OCI-LY7 (cell line): ENCODE results near the gene MTMR11.

ENCODE experiments used
- EZH2phosphoT487 ChIP-seq: fragments of 200-600 bp; sonication (generic); IDR thresholded peaks from 2 replicates; pipeline ENCODE4 v1.6.1; 2018; ENCODE audit warnings: low read depth, borderline replicate concordance, mild to moderate bottlenecking, mixed run types, antibody characterized with exemption, low read length, moderate library complexity, mixed read lengths
- TF ChIP-seq, protein P1 (sequence below): fragments of 200-600 bp; sonication (generic); conservative IDR thresholded peaks from 2 replicates; pipeline ENCODE4 v1.5.1; 2014; ENCODE audit warnings: mild to moderate bottlenecking, antibody characterized with exemption, low read length, moderate library complexity, mixed read lengths

DNA sequence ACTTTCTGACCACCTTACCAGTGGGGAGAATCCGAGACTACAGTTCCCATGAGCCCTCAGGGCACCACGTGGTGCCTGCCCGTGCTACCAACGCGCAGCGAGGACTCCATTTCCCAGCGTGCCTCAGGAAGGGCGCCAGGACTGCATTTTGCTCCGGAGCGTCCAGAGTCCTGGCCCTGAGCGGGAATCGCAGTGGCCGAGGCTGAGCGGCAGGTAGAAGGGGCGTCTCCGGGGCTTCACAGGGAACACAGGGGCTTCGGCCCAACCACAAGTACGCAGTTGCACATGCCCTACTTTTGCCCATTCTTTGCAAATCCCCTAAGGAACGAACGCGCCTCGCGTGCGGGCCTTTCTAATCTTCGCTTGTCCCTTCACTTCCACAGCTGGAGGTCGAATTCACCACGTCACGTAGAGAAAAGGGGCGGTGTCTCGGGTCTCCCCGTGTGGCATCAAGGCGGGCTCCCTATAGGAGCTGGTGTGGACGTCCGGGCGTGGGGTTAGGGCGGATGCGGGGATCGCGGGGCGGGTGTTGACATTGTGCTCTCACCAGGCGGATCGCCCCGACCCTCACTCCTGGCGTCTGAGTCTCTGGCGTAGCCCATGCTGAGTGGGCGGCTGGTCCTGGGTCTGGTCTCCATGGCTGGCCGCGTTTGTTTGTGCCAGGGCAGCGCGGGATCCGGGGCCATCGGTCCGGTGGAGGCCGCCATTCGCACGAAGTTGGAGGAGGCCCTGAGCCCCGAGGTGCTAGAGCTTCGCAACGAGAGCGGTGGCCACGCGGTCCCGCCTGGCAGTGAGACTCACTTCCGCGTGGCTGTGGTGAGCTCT is 37.0 kb downstream of the MTMR11 start, which contains the start of gene BOLA1:
- TF ChIP-seq, protein P1, sequence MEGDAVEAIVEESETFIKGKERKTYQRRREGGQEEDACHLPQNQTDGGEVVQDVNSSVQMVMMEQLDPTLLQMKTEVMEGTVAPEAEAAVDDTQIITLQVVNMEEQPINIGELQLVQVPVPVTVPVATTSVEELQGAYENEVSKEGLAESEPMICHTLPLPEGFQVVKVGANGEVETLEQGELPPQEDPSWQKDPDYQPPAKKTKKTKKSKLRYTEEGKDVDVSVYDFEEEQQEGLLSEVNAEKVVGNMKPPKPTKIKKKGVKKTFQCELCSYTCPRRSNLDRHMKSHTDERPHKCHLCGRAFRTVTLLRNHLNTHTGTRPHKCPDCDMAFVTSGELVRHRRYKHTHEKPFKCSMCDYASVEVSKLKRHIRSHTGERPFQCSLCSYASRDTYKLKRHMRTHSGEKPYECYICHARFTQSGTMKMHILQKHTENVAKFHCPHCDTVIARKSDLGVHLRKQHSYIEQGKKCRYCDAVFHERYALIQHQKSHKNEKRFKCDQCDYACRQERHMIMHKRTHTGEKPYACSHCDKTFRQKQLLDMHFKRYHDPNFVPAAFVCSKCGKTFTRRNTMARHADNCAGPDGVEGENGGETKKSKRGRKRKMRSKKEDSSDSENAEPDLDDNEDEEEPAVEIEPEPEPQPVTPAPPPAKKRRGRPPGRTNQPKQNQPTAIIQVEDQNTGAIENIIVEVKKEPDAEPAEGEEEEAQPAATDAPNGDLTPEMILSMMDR, result no peak
- TF ChIP-seq EZH2phosphoT487, result no peak
